B cell (primary cell): ENCODE measurements around the gene TXNRD3. TPM values are rescaled to one million over a fixed set of nuclear protein-coding genes. Genes with fewer than 3 reads are reported as not detected.

Source experiments
- ATAC-seq: fragments of 200-7000 bp; cut with Tn5 transposase; one replicate; pipeline ENCODE4 v1.10.0; 2021; ENCODE audit warnings: low read depth, mild to moderate bottlenecking, moderate number of reproducible peaks, moderate library complexity
- CTCF ChIA-PET: fragments of 350-600 bp; sonication (Branson Sonifier 250); formaldehyde crosslinking; loops from one replicate; lab custom pipeline; 2021; ENCODE audit warnings: antibody characterized with exemption, inconsistent platforms; lab: Charles Lee
- POLR2A ChIA-PET: fragments of 350-600 bp; sonication (Branson Sonifier 250); formaldehyde crosslinking; loops from one replicate; lab custom pipeline; 2021; ENCODE audit warnings: antibody characterized with exemption; lab: Charles Lee
- DNase-seq: peaks from one replicate; pipeline ENCODE4 v3.0.0; 2013
- H2AFZ ChIP-seq: 2 replicates; pipeline ENCODE4 v1.6.1; 2012; ENCODE audit warnings: mild to moderate bottlenecking, low read depth, low read length; ENCODE audit not compliant: insufficient read depth, poor library complexity, severe bottlenecking
- H3K27ac ChIP-seq, 2 donors: 1 replicate in 1 of 2; 2 replicates in 1 of 2; pipeline ENCODE4 v1.5.1; 2012 to 2013; ENCODE audit warnings: low read length in 2 of 2, mild to moderate bottlenecking in 2 of 2, moderate library complexity in 1 of 2
- H3K27me3 ChIP-seq, 4 experiments: fragments of 200-600 bp in 1 of 4; sonication (generic) in 1 of 4; replicated peaks in 1 of 4; 1 replicate in 2 of 4; 2 replicates in 2 of 4; pipeline versions ENCODE4 v1.6.1 to v1.7.0; 2013 to 2016; ENCODE audit warnings: low read length in 3 of 4, mild to moderate bottlenecking in 2 of 4, mixed read lengths in 1 of 4, moderate library complexity in 1 of 4; ENCODE audit not compliant: insufficient read depth in 4 of 4, control insufficient read depth in 3 of 4; ENCODE audit errors: control extremely low read depth in 1 of 4
- H3K36me3 ChIP-seq, 2 experiments: replicated peaks in 1 of 2; 1 replicate in 1 of 2; 2 replicates in 1 of 2; pipeline versions ENCODE4 v1.6.1 to v1.7.1; 2013; ENCODE audit warnings: low read length in 1 of 2; ENCODE audit not compliant: insufficient read depth in 2 of 2, control insufficient read depth in 1 of 2; ENCODE audit errors: control extremely low read depth in 1 of 2, extremely low read depth in 1 of 2
- H3K4me1 ChIP-seq, 2 donors: fragments of 200-600 bp in 1 of 2; sonication (generic) in 1 of 2; 1 replicate in 1 of 2; 2 replicates in 1 of 2; pipeline versions ENCODE4 v1.5.1 to v1.6.1; 2013 to 2017; ENCODE audit warnings: low read length in 2 of 2; ENCODE audit not compliant: control insufficient read depth in 2 of 2, insufficient read depth in 2 of 2
- H3K4me2 ChIP-seq: replicated peaks from 2 replicates; pipeline ENCODE3; 2012; ENCODE audit warnings: mild to moderate bottlenecking, low read depth, low read length; ENCODE audit not compliant: poor library complexity, severe bottlenecking
- H3K4me3 ChIP-seq, 5 experiments: fragments of 200-600 bp in 1 of 5; sonication (generic) in 1 of 5; 1 replicate in 3 of 5; 2 replicates in 2 of 5; pipeline versions ENCODE4 v1.5.1 to v1.7.0; 2011 to 2016; ENCODE audit warnings: low read length in 4 of 5, mild to moderate bottlenecking in 4 of 5, low read depth in 2 of 5, control low read depth in 1 of 5, moderate library complexity in 1 of 5; ENCODE audit not compliant: insufficient read depth in 1 of 5; ENCODE audit errors: control extremely low read depth in 1 of 5, extremely low read depth in 1 of 5
- H3K79me2 ChIP-seq: fragments of 200-600 bp; sonication (generic); one replicate; pipeline ENCODE4 v1.6.0; 2016; ENCODE audit warnings: low read length; ENCODE audit not compliant: control insufficient read depth, insufficient read depth
- H3K9ac ChIP-seq: fragments of 200-600 bp; sonication (generic); 2 replicates; pipeline ENCODE4 v1.6.1; 2017; ENCODE audit warnings: mild to moderate bottlenecking, low read length, moderate library complexity
- H3K9me3 ChIP-seq, 3 donors: one replicate each; pipeline versions ENCODE4 v1.6.1 to v1.7.1; 2013; ENCODE audit warnings: low read length in 2 of 3; ENCODE audit not compliant: control insufficient read depth in 2 of 3, insufficient read depth in 1 of 3; ENCODE audit errors: control extremely low read depth in 1 of 3
- H4K20me1 ChIP-seq: 2 replicates; pipeline ENCODE4 v1.6.0; 2012; ENCODE audit warnings: mild to moderate bottlenecking, low read length; ENCODE audit not compliant: insufficient read depth, control insufficient read depth, poor library complexity, severe bottlenecking
- H3K27ac Mint-ChIP-seq: one replicate; pipeline ENCODE4 v1.8.0; 2021; ENCODE audit warnings: mixed read lengths
- H3K27me3 Mint-ChIP-seq: one replicate; pipeline ENCODE4 v1.8.0; 2021; ENCODE audit warnings: mixed read lengths
- H3K4me1 Mint-ChIP-seq: one replicate; pipeline ENCODE4 v1.8.0; 2021; ENCODE audit warnings: mixed read lengths
- H3K4me3 Mint-ChIP-seq: one replicate; pipeline ENCODE4 v1.8.0; 2021; ENCODE audit warnings: mixed read lengths
- H3K9me3 Mint-ChIP-seq: one replicate; pipeline ENCODE4 v1.8.0; 2022; ENCODE audit warnings: mixed read lengths; ENCODE audit not compliant: insufficient read depth
- CTCF ChIP-seq: fragments of 200-600 bp; IDR thresholded peaks from one replicate; pipeline ENCODE4 v1.8.0; 2022; ENCODE audit warnings: antibody characterized with exemption, mild to moderate bottlenecking
- EZH2 ChIP-seq: IDR thresholded peaks from 2 replicates; pipeline ENCODE4 v1.6.1; 2012; ENCODE audit warnings: borderline replicate concordance, low read depth, mild to moderate bottlenecking, moderate library complexity, low read length; ENCODE audit not compliant: insufficient read depth, poor library complexity, severe bottlenecking
- WGBS: methylation state at CpG from one replicate; pipeline ENCODE4 v1.1.5; 2013; ENCODE audit warnings: missing lambda C conversion rate; ENCODE audit not compliant: insufficient coverage; 5-methylcytosine and 5-hydroxymethylcytosine counted together
- intact Hi-C: fragments of 100-400 bp; cut with micrococcal nuclease; formaldehyde crosslinking; loops from one replicate; pipeline ENCODE4 v1.10.0; 2022
- polyA plus RNA-seq: library from polyadenylated mRNA; depleted of rRNA; stranded (reverse); fragments of >200 nt; gene quantifications from 2 replicates; pipeline ENCODE4 v1.2.3, GENCODE V29; 2012
- total RNA-seq, 2 donors: library from RNA; stranded (reverse); fragments of 120-200 nt in 1 of 2; gene quantifications; 1 replicate in 1 of 2; 2 replicates in 1 of 2; pipeline versions ENCODE4 v1.2.3 to v1.2.4, GENCODE V29; 2013 to 2022

Gene TXNRD3
- total and polyA plus RNA-seq, 2 donors (not counting 1 experiment from before 2014, with no cell fraction given), result 0.15 to 0.99 TPM

GRCh38 chr3:126691765-126692164 is 36.8 kb upstream of the TXNRD3 start:
- Histone ChIP-seq H3K9ac (no peak overlapping the region), H3K4me2 (no peak overlapping the region), H4K20me1 (no peaks in the 10 kb centered on the region), H3K27ac (no peak overlapping the region), H3K79me2 (no peaks in the 10 kb centered on the region), H3K36me3 (no peaks in the 10 kb centered on the region), H3K4me3 (no peak overlapping the region), H3K9me3 (peaks cover 0 to 2% (median 0%) of the 10 kb centered on the region in 3 donors), H3K4me1 (no peaks in the 10 kb centered on the region), H3K27me3 (peaks cover 0 to 17% (median 8%) of the 10 kb centered on the region in 4 experiments), H2AFZ (no peak overlapping the region)
- WGBS, result 100% methylated on average over 1 of the region's 4 CpGs
- intact Hi-C loops, result no loop called here
- ChIA-PET POLR2A (no interaction called here), CTCF (no interaction called here)
- TF ChIP-seq CTCF (no peak), EZH2 (no peak)
- H3K4me3 Mint-ChIP-seq, result no peak overlapping the region
- no peaks in the 10 kb centered on the region for H3K4me1 Mint-ChIP-seq
- no peak for ATAC-seq
- no peak for DNase-seq
- no peaks in the 10 kb centered on the region for H3K9me3 Mint-ChIP-seq
- H3K27ac Mint-ChIP-seq, result no peak overlapping the region
- peaks cover 56% of the 10 kb centered on the region for H3K27me3 Mint-ChIP-seq

- POLR2A ChIA-PET, result no interaction called here
- H3K4me1 Mint-ChIP-seq, result peaks cover 3% of the 10 kb centered on the region
- DNase-seq (no peak), ATAC-seq (no peak)
- CTCF ChIA-PET, result interaction anchor here (1.4 kb wide), 1 partner anchor 862 kb away, joined by 4 read pairs; no protein-coding TSS in a partner anchor
- H3K9me3 ChIP-seq, result no peaks in the 10 kb centered on the region
- no peak overlapping the region for H3K4me3 ChIP-seq
- H3K27ac ChIP-seq, result no peak overlapping the region
- H3K4me1 ChIP-seq, result no peaks in the 10 kb centered on the region
- H3K36me3 ChIP-seq, result no peaks in the 10 kb centered on the region
- H3K4me2 ChIP-seq, result no peak overlapping the region
- H3K27me3 ChIP-seq, result no peaks in the 10 kb centered on the region
- peaks cover 26% of the 10 kb centered on the region for H3K27me3 Mint-ChIP-seq
- intact Hi-C loops, result no loop called here
- H3K27ac Mint-ChIP-seq, result no peak overlapping the region
- no peak overlapping the region for H3K4me3 Mint-ChIP-seq
- H2AFZ ChIP-seq, result no peak overlapping the region
- no peak overlapping the region for H3K9ac ChIP-seq
- 64% methylated on average over 2 of the region's 2 CpGs for WGBS
- H3K9me3 Mint-ChIP-seq, result no peaks in the 10 kb centered on the region
- no peaks in the 10 kb centered on the region for H3K79me2 ChIP-seq
- no peaks in the 10 kb centered on the region for H4K20me1 ChIP-seq
- TF ChIP-seq CTCF, result no peak
- no peak for TF ChIP-seq EZH2
These were observed 30.6 kb upstream of the TXNRD3 start for GRCh38 chr3:126685493-126685892.
